H1 (cell line): ENCODE results near the gene NR2C2AP. TPM values are rescaled to one million over a fixed set of nuclear protein-coding genes. Genes with fewer than 3 reads are reported as not detected.

ENCODE experiments used
- CTCF ChIA-PET: fragments of 300-600 bp; sonication (Branson Sonifier 250); formaldehyde crosslinking; loops from one replicate; lab custom pipeline; 2021; ENCODE audit not compliant: partially characterized antibody; lab: Charles Lee
- POLR2A ChIA-PET: fragments of 300-600 bp; sonication (Branson Sonifier 250); formaldehyde crosslinking; loops from one replicate; lab custom pipeline; 2021; ENCODE audit warnings: inconsistent platforms; ENCODE audit not compliant: partially characterized antibody; lab: Charles Lee
- DNase-seq, 2 experiments: peaks; one replicate each; pipeline versions ENCODE4 v3.0.0 to v3.0.0-alpha.2; 2010 to 2022; ENCODE audit warnings: low spot score in 2 of 2, low read depth in 1 of 2, mixed read lengths in 1 of 2
- FAIRE-seq: peaks from 2 replicates; lab custom pipeline; 2011; peaks lifted over from hg19 to GRCh38; lab: Jason Lieb, UNC
- H2AFZ ChIP-seq: 2 replicates; pipeline ENCODE4 v1.8.1; 2012; ENCODE audit warnings: low read length, inconsistent platforms
- H2AK5ac ChIP-seq: 2 replicates; pipeline ENCODE4 v1.6.1; 2013; ENCODE audit warnings: low read depth, low read length
- H2BK120ac ChIP-seq: replicated peaks from 2 replicates; pipeline ENCODE3; 2013; ENCODE audit warnings: low read depth, low read length, inconsistent platforms
- H2BK12ac ChIP-seq: 2 replicates; pipeline ENCODE4 v1.6.1; 2013; ENCODE audit warnings: low read depth, low read length
- H2BK15ac ChIP-seq: 2 replicates; pipeline ENCODE4 v1.6.1; 2013; ENCODE audit warnings: low read length
- H2BK20ac ChIP-seq: 2 replicates; pipeline ENCODE4 v1.6.1; 2013; ENCODE audit warnings: low read length
- H2BK5ac ChIP-seq: 2 replicates; pipeline ENCODE4 v1.6.1; 2013; ENCODE audit warnings: low read depth, low read length
- H3K14ac ChIP-seq: 2 replicates; pipeline ENCODE4 v1.6.1; 2013; ENCODE audit warnings: inconsistent platforms; ENCODE audit not compliant: insufficient read length
- H3K18ac ChIP-seq: 2 replicates; pipeline ENCODE4 v1.6.1; 2013; ENCODE audit warnings: low read length; ENCODE audit errors: extremely low read depth
- H3K23ac ChIP-seq: 2 replicates; pipeline ENCODE4 v1.6.1; 2013; ENCODE audit warnings: inconsistent platforms; ENCODE audit not compliant: insufficient read length
- H3K23me2 ChIP-seq: 2 replicates; pipeline ENCODE4 v1.6.1; 2013; ENCODE audit warnings: low read depth, low read length
- H3K27ac ChIP-seq: 2 replicates; pipeline ENCODE4 v1.6.1; 2011; ENCODE audit warnings: low read depth, low read length, inconsistent platforms
- H3K27me3 ChIP-seq, 4 experiments: replicated peaks in 1 of 4; 1 replicate in 1 of 4; 2 replicates in 3 of 4; pipeline versions ENCODE4 v1.6.1 to v1.8.1; 2011 to 2013; ENCODE audit warnings: low read length in 3 of 4, mild to moderate bottlenecking in 3 of 4, inconsistent platforms in 2 of 4, mixed read lengths in 2 of 4, moderate library complexity in 1 of 4; ENCODE audit not compliant: control insufficient read depth in 3 of 4, insufficient read depth in 3 of 4; ENCODE audit errors: extremely low read depth in 1 of 4
- H3K36me3 ChIP-seq, 4 experiments: 2 replicates each; pipeline versions ENCODE4 v1.6.1 to v1.8.1; 2011 to 2013; ENCODE audit warnings: mild to moderate bottlenecking in 4 of 4, low read length in 3 of 4, moderate library complexity in 2 of 4, control low read depth in 1 of 4, inconsistent platforms in 1 of 4; ENCODE audit not compliant: insufficient read depth in 4 of 4, control insufficient read depth in 2 of 4
- H3K4ac ChIP-seq: replicated peaks from 2 replicates; pipeline ENCODE3; 2013; ENCODE audit warnings: low read length, low read depth, mixed read lengths, inconsistent platforms; ENCODE audit not compliant: insufficient read length
- H3K4me1 ChIP-seq, 4 experiments: replicated peaks in 1 of 4; 1 replicate in 1 of 4; 2 replicates in 3 of 4; pipeline versions ENCODE4 v1.6.1 to v1.8.1; 2011 to 2013; ENCODE audit warnings: low read length in 3 of 4, inconsistent platforms in 2 of 4, mixed read lengths in 1 of 4; ENCODE audit not compliant: insufficient read depth in 4 of 4, control insufficient read depth in 3 of 4
- H3K4me2 ChIP-seq, 2 experiments: 2 replicates each; pipeline versions ENCODE4 v1.6.1 to v1.8.1; 2011 to 2013; ENCODE audit warnings: low read depth in 2 of 2, low read length in 2 of 2, control low read depth in 1 of 2, inconsistent platforms in 1 of 2, mild to moderate bottlenecking in 1 of 2; ENCODE audit not compliant: insufficient read depth in 1 of 2
- H3K4me3 ChIP-seq, 4 experiments: fragments of 200-600, 300-600 bp in 1 of 4; sonication (generic), shearing (Covaris generic), sonication (Bioruptor Twin) in 1 of 4; 2 replicates each; pipeline versions ENCODE4 v1.5.1 to v1.8.1; 2011 to 2016; ENCODE audit warnings: low read length in 4 of 4, low read depth in 3 of 4, control low read depth in 2 of 4, inconsistent platforms in 2 of 4, mild to moderate bottlenecking in 2 of 4, mixed read lengths in 1 of 4, moderate library complexity in 1 of 4; ENCODE audit not compliant: insufficient read depth in 2 of 4; ENCODE audit errors: extremely low read depth in 1 of 4
- H3K56ac ChIP-seq: replicated peaks from 2 replicates; pipeline ENCODE3; 2013; ENCODE audit warnings: low read depth, mild to moderate bottlenecking, mixed read lengths, low read length, inconsistent platforms; ENCODE audit not compliant: insufficient read length
- H3K79me1 ChIP-seq: 2 replicates; pipeline ENCODE4 v1.6.1; 2013; ENCODE audit warnings: low read depth, low read length, control low read depth
- H3K79me2 ChIP-seq, 2 experiments: 2 replicates each; pipeline versions ENCODE4 v1.6.1 to v1.8.1; 2012 to 2013; ENCODE audit warnings: low read length in 2 of 2, mild to moderate bottlenecking in 2 of 2, inconsistent platforms in 1 of 2; ENCODE audit not compliant: insufficient read depth in 2 of 2, control insufficient read depth in 1 of 2
- H3K9ac ChIP-seq, 4 experiments: replicated peaks in 1 of 4; 1 replicate in 1 of 4; 2 replicates in 3 of 4; pipeline versions ENCODE4 v1.6.1 to v1.8.1; 2011 to 2013; ENCODE audit warnings: low read depth in 3 of 4, low read length in 3 of 4, control low read depth in 2 of 4, mild to moderate bottlenecking in 2 of 4, moderate library complexity in 2 of 4, inconsistent platforms in 1 of 4; ENCODE audit errors: extremely low read depth in 1 of 4
- H3K9me3 ChIP-seq, 2 experiments: 2 replicates each; pipeline versions ENCODE4 v1.6.1 to v1.8.1; 2012 to 2013; ENCODE audit warnings: mild to moderate bottlenecking in 2 of 2, moderate library complexity in 2 of 2, control low read depth in 1 of 2, inconsistent platforms in 1 of 2, low read depth in 1 of 2, low read length in 1 of 2, mixed read lengths in 1 of 2; ENCODE audit not compliant: insufficient read depth in 2 of 2
- H4K20me1 ChIP-seq, 2 experiments: replicated peaks in 1 of 2; 2 replicates each; pipeline versions ENCODE3 to v1.8.1; 2011 to 2013; ENCODE audit warnings: inconsistent platforms in 2 of 2, low read length in 2 of 2, mild to moderate bottlenecking in 1 of 2; ENCODE audit not compliant: insufficient read depth in 2 of 2, control insufficient read depth in 1 of 2
- H4K5ac ChIP-seq: 2 replicates; pipeline ENCODE4 v1.6.1; 2013; ENCODE audit warnings: low read length, low read depth, mixed read lengths, inconsistent platforms; ENCODE audit not compliant: insufficient read length
- H4K8ac ChIP-seq: 2 replicates; pipeline ENCODE4 v1.8.0; 2013; ENCODE audit warnings: mild to moderate bottlenecking, moderate library complexity, low read length, inconsistent platforms; ENCODE audit not compliant: insufficient read depth; ENCODE audit errors: extremely low read depth
- H4K91ac ChIP-seq: replicated peaks from 2 replicates; pipeline ENCODE3; 2013; ENCODE audit warnings: low read length, mixed read lengths, inconsistent platforms; ENCODE audit not compliant: insufficient read length
- EGR1 ChIP-seq: IDR thresholded peaks from 2 replicates; pipeline ENCODE4 v1.6.1; 2011; ENCODE audit warnings: low read depth, low read length, borderline replicate concordance
- KDM4A ChIP-seq: IDR thresholded peaks from one replicate; pipeline ENCODE4 v1.7.1; 2012; ENCODE audit warnings: low read depth, mild to moderate bottlenecking, moderate library complexity, low read length, inconsistent platforms; ENCODE audit not compliant: severe bottlenecking
- KDM5A ChIP-seq: fragments of 200-600 bp; IDR thresholded peaks from 2 replicates; pipeline ENCODE4 v1.7.1; 2012; ENCODE audit warnings: mild to moderate bottlenecking, low read length, inconsistent platforms, mixed read lengths
- MAFK ChIP-seq: IDR thresholded peaks from 2 replicates; pipeline ENCODE4 v1.6.1; 2012; ENCODE audit warnings: low read depth, mild to moderate bottlenecking, improper control_type of control experiment, low read length
- NRF1 ChIP-seq: IDR thresholded peaks from 2 replicates; pipeline ENCODE4 v1.6.1; 2011; ENCODE audit warnings: mild to moderate bottlenecking, low read depth, low read length, improper control_type of control experiment
- PHF8 ChIP-seq: fragments of 200-600 bp; sonication (generic); conservative IDR thresholded peaks from 2 replicates; pipeline ENCODE4 v1.7.1; 2012; ENCODE audit warnings: low read depth, mild to moderate bottlenecking, inconsistent platforms, low read length, moderate library complexity
- POLR2A ChIP-seq, 2 experiments: IDR thresholded peaks; 1 replicate in 1 of 2; 2 replicates in 1 of 2; pipeline ENCODE4 v1.6.1; 2011; ENCODE audit warnings: low read depth in 2 of 2, low read length in 2 of 2, mild to moderate bottlenecking in 2 of 2; ENCODE audit errors: control extremely low read depth in 1 of 2
- POU5F1 ChIP-seq: IDR thresholded peaks from 2 replicates; pipeline ENCODE4 v1.6.1; 2011; ENCODE audit warnings: low read depth, mild to moderate bottlenecking, low read length, moderate library complexity
- SUZ12 ChIP-seq: fragments of 200-600 bp; sonication (generic); IDR thresholded peaks from 2 replicates; pipeline ENCODE4 v1.6.1; 2012; ENCODE audit warnings: mild to moderate bottlenecking, inconsistent platforms, low read length, moderate library complexity, mixed read lengths
- TAF7 ChIP-seq: optimal IDR thresholded peaks from 2 replicates; pipeline ENCODE3; 2011; ENCODE audit warnings: low read depth, mild to moderate bottlenecking, inconsistent platforms, low read length, moderate library complexity, borderline replicate concordance
- TBP ChIP-seq: IDR thresholded peaks from 2 replicates; pipeline ENCODE4 v1.6.1; 2011; ENCODE audit warnings: low read depth, low read length, improper control_type of control experiment
- WGBS, 2 experiments: shearing (Covaris generic) in 1 of 2; methylation state at CpG; one replicate each; pipeline versions ENCODE4 v1.1.6 to v1.1.7; 2013 to 2015; ENCODE audit warnings: low lambda C conversion rate in 2 of 2, mixed read lengths in 2 of 2, inconsistent platforms in 1 of 2, low coverage in 1 of 2, missing lambda C conversion rate in 1 of 2; ENCODE audit not compliant: insufficient replicate concordance in 2 of 2, insufficient coverage in 1 of 2, insufficient read length in 1 of 2; ENCODE audit errors: extremely low coverage in 1 of 2, missing lambda C conversion rate in 1 of 2; 5-methylcytosine and 5-hydroxymethylcytosine counted together
- polyA plus RNA-seq, 7 experiments: library from polyadenylated mRNA; depleted of rRNA in 3 of 7; stranded (reverse) in 5 of 7; unstranded in 2 of 7; fragments of >200 nt in 5 of 7; fragments of 200-250 nt in 2 of 7; gene quantifications; 1 replicate in 5 of 7; 2 replicates in 1 of 7; 4 replicates in 1 of 7; pipeline versions ENCODE4 v1.2.1 to v1.2.3, GENCODE V29; 2011 to 2013; ENCODE audit warnings: missing spikeins in 2 of 7, mixed read lengths in 2 of 7
- total RNA-seq: library from RNA; stranded (reverse); fragmentation: NEBNext Ultra II Directional; extraction: Animal tissue kit (Norgen Biotek cat#: 25700); gene quantifications from 2 replicates; pipeline ENCODE4 v1.2.1, GENCODE V29; 2021
- TF ChIP-seq, protein P1 (sequence below): IDR thresholded peaks from 2 replicates; pipeline ENCODE4 v1.6.1; 2011; ENCODE audit warnings: low read depth, mild to moderate bottlenecking, low read length; ENCODE audit not compliant: insufficient read depth

Gene NR2C2AP
- total and polyA plus RNA-seq, 2 of the 8 experiments (the other 6 are each of a cell fraction or from before 2014, with no cell fraction given): 16.4 to 20.5 TPM

DNA sequence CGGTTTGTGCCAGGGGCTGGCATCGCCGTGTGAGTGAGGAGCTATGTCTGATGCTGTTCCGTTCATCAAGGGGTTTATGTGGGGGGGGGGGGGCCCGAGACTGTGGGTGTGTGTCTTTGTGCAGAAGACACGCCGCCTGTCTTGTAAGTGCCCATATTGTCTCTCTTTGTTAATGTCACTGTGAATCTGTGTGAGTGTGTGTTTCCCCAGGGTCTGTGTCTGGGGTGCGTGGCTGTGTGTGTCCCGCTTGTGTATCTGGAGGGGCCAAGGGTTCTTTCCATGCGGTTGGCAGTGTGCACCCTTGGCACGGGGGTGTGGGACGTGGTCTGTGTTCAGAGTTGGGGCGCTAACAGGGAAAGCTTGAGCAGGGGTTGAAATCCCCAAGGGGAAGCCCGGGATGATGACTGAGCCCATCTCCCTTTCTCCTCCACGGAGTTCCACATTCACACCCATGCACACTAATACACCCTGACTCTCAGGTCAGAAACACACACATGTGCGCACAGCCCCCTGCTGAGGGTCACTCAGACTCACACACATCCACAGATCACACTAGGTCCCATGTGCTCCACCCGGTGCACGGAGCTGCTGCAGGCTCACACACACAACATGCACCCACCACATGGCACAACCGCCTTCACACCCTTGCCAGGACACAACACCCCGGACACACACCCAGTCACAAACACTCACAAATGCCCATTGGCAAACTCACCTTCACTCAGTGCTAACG lies 10.4 kb upstream of the NR2C2AP start:
- H4K5ac ChIP-seq: no peak overlapping the region
- WGBS, 2 experiments: 73% methylated on average over 17 of the region's 21 CpGs; no CpG with 5 or more reads in 1 of the 2 experiments
- no peaks in the 10 kb centered on the region for H3K79me1 ChIP-seq
- H3K79me2 ChIP-seq: no peaks in the 10 kb centered on the region
- peaks cover 11 to 39% (median 34%) of the 10 kb centered on the region in 4 experiments for H3K27me3 ChIP-seq
- peaks cover 0 to 16% (median 10%) of the 10 kb centered on the region in 4 experiments; a peak in 6 of 7 replicates for H3K4me1 ChIP-seq
- no peak overlapping the region for H3K4ac ChIP-seq
- no peak for FAIRE-seq
- no peak overlapping the region for H4K8ac ChIP-seq
- H3K23me2 ChIP-seq: peaks cover 3% of the 10 kb centered on the region; the same call in 1 of the 2 replicates
- H3K23ac ChIP-seq: no peak overlapping the region
- ChIA-PET POLR2A (interaction anchor here (1.1 to 7.4 kb wide), 3 partner anchors 10 to 192 kb away, joined by 3 to 45 read pairs (median 4); partner anchors contain the start of genes GATAD2A and NR2C2AP), CTCF (interaction anchor here (0.9 to 3.3 kb wide), 4 partner anchors 9 to 98 kb away, joined by 3 to 16 read pairs (median 4); no protein-coding TSS in a partner anchor)
- no peak overlapping the region for H3K4me3 ChIP-seq
- H3K14ac ChIP-seq: no peak overlapping the region
- no peak overlapping the region for H3K18ac ChIP-seq
- H2AFZ ChIP-seq: no peak overlapping the region
- H2BK12ac ChIP-seq: no peak overlapping the region
- no peaks in the 10 kb centered on the region for H3K9me3 ChIP-seq
- no peaks in the 10 kb centered on the region for H3K36me3 ChIP-seq
- H3K9ac ChIP-seq: no peak overlapping the region
- H3K4me2 ChIP-seq: peak overlapping the region in 1 of 2 experiments; percentile 30; a peak in 2 of 4 replicates
- no peak overlapping the region for H2BK120ac ChIP-seq
- DNase-seq: no peak
- H4K91ac ChIP-seq: no peak overlapping the region
- no peak overlapping the region for H3K27ac ChIP-seq
- H4K20me1 ChIP-seq: peaks cover 3 to 16% of the 10 kb centered on the region in 2 experiments
- no peak overlapping the region for H2BK5ac ChIP-seq
- no peak overlapping the region for H2BK20ac ChIP-seq
- peak overlapping the region; percentile 82; the same call in 1 of the 2 replicates for H2AK5ac ChIP-seq
- peak overlapping the region; percentile 6; the same call in 1 of the 2 replicates for H2BK15ac ChIP-seq
- H3K56ac ChIP-seq: no peak overlapping the region
- TF ChIP-seq TAF7 (no peak), KDM5A (no peak), SUZ12 (no peak), EGR1 (no peak), KDM4A (no peak), PHF8 (no peak), POLR2A (IDR thresholded peaks at IDR 0.05; ENCODE audit: control extremely low read depth in 1 of 2, low read depth in 2 of 2, low read length in 2 of 2) (no peak), POU5F1 (no peak), NRF1 (no peak), MAFK (no peak), TBP (no peak)
- TF ChIP-seq, protein P1, sequence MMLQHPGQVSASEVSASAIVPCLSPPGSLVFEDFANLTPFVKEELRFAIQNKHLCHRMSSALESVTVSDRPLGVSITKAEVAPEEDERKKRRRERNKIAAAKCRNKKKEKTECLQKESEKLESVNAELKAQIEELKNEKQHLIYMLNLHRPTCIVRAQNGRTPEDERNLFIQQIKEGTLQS: no peak
